Psoas muscle (tissue), 8 donors: ENCODE data around the gene LSM11. TPM values are rescaled to one million over a fixed set of nuclear protein-coding genes. Genes with fewer than 3 reads are reported as not detected.

ENCODE experiments used
- ATAC-seq, 4 donors: fragments of 200-7000 bp; cut with Tn5 transposase; one replicate each; pipeline ENCODE4 v1.9.1; 2020; ENCODE audit warnings: moderate library complexity in 3 of 4, mild to moderate bottlenecking in 2 of 4
- DNase-seq, 2 donors: peaks; one replicate each; pipeline ENCODE4 v3.0.0-alpha.2; 2020
- H3K27ac ChIP-seq: fragments of 200-600 bp; one replicate; pipeline ENCODE4 v1.8.0; 2022
- H3K27me3 ChIP-seq, 3 donors: fragments of 200-600 bp in 1 of 3; one replicate each; pipeline versions ENCODE4 v1.6.1 to v1.8.0; 2013 to 2022; ENCODE audit warnings: low read length in 2 of 3, mild to moderate bottlenecking in 2 of 3, moderate library complexity in 1 of 3; ENCODE audit not compliant: insufficient read depth in 3 of 3
- H3K36me3 ChIP-seq, 2 donors: fragments of 200-600 bp in 1 of 2; one replicate each; pipeline versions ENCODE4 v1.6.1 to v1.8.0; 2013 to 2022; ENCODE audit warnings: low read depth in 1 of 2, mild to moderate bottlenecking in 1 of 2, moderate library complexity in 1 of 2; ENCODE audit not compliant: insufficient read depth in 1 of 2
- H3K4me1 ChIP-seq: fragments of 200-600 bp; one replicate; pipeline ENCODE4 v1.8.0; 2022
- H3K4me3 ChIP-seq: fragments of 200-600 bp; one replicate; pipeline ENCODE4 v1.8.0; 2022; ENCODE audit warnings: mild to moderate bottlenecking
- H3K9me3 ChIP-seq: fragments of 200-600 bp; one replicate; pipeline ENCODE4 v1.8.0; 2022
- CTCF ChIP-seq: fragments of 200-600 bp; IDR thresholded peaks from one replicate; pipeline ENCODE4 v1.8.0; 2022; ENCODE audit warnings: antibody characterized with exemption
- WGBS, 3 donors: extraction: QIAGEN DNeasy Blood & Tissue Kit; methylation state at CpG; one replicate each; pipeline versions ENCODE4 v1.1.6 to v1.1.7; 2013; 5-methylcytosine and 5-hydroxymethylcytosine counted together
- intact Hi-C, 2 donors: fragments of 100-400 bp; cut with DNase I; formaldehyde crosslinking; loops; one replicate each; pipeline versions ENCODE4 v1.11.0 to v1.14.2; 2022
- polyA plus RNA-seq, 3 donors: library from polyadenylated mRNA; stranded (reverse); fragments of 200-250 nt; gene quantifications; one replicate each; pipeline ENCODE4 v1.2.3, GENCODE V29; 2013
- total RNA-seq, 4 donors: library from RNA; stranded (reverse); fragmentation: NEBNext Ultra II Directional in 2 of 4; extraction: Animal tissue kit (Norgen Biotek cat#: 25700) in 2 of 4; gene quantifications; one replicate each; pipeline versions ENCODE4 v1.2.1 to v1.2.4, GENCODE V29; 2021 to 2023
- donor health status: healthy with polysubstance abuse.
- donor health status: DM: no; HTN: no; CAD: no; lungs with moderate emphysema.
- donor health status: Bipolar disorder and iron deficiency.
- donor health status: healthy.
- donor health status: DM: yes; HTN: yes; CAD: no.
- donor health status: DM: no; HTN: no; CAD: no.
- donor health status: DM: no; HTN: no; CAD: no.
- donor health status: DM: yes; HTN: yes; CAD: no.

LSM11 gene
- total and polyA plus RNA-seq, 7 donors, result 1.0 to 2.2 (median 1.8) TPM

DNA sequence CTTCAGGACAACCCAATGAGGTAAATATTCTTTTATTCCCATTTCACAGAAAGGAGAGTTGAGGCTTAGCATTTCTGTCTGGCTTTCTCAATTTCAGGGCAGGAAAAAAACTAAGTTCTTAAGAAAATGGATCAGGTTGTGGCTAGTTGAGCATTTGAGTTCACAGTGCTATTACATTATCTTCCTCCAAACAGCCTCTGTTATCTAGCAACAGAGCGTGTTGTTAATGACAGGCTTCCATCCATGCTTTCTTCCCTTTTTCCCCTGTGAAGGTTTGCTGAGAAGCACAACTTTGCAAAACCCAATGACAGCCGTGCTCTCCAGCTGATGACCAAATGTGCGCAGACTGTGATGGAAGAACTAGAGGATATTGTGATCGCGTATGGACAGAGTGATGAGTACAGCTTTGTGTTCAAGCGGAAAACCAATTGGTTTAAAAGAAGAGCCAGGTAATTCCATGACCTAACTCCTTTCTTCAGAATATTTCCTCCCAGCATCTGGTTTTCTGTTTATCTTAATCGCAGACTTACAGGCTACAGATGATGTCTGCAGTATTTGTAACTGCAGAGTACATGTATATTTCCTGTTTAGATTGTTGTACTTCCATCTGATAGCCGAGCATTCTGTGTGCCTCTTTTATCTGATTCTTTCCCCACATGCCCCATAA lies 10.8 kb upstream of the LSM11 start:
- no peak for TF ChIP-seq CTCF
- Histone ChIP-seq H3K4me3 (no peak overlapping the region), H3K27ac (no peak overlapping the region), H3K27me3 (no peaks in the 10 kb centered on the region), H3K9me3 (no peaks in the 10 kb centered on the region), H3K36me3 (peaks cover 0 to 48% of the 10 kb centered on the region in 2 donors), H3K4me1 (peaks cover 3% of the 10 kb centered on the region)
- no peak for DNase-seq
- WGBS, 3 donors, result 92 to 93% (median 93%) methylated on average over 8 of the region's 8 CpGs
- intact Hi-C loops, result no loop called here
- ATAC-seq, result no peak

DNA sequence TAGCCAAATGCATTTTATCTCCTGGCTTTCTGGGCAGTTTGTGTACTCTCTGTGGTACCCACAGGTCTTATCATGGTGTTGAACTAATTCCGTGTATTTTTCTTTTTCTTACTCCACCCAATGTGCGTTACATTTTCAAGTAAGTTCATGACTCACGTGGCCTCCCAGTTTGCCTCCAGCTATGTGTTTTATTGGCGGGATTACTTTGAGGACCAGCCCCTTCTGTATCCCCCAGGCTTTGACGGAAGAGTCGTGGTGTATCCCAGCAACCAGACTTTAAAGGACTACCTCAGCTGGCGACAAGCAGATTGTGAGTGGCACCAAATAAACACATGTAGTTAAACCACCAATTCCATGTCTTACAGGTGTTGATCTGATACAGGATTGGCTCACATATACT lies 9.1 kb upstream of the LSM11 start:
- WGBS, 3 donors, result 76 to 84% (median 77%) methylated on average over 7 of the region's 7 CpGs
- ATAC-seq, result no peak
- Histone ChIP-seq H3K27ac (no peak overlapping the region), H3K4me3 (no peak overlapping the region), H3K27me3 (no peaks in the 10 kb centered on the region), H3K36me3 (peaks cover 0 to 61% of the 10 kb centered on the region in 2 donors), H3K4me1 (peaks cover 3% of the 10 kb centered on the region), H3K9me3 (no peaks in the 10 kb centered on the region)
- intact Hi-C loops, result no loop called here
- no peak for TF ChIP-seq CTCF
- no peak for DNase-seq

- H3K36me3 ChIP-seq, result peaks cover 0 to 61% of the 10 kb centered on the region in 2 donors
- no peaks in the 10 kb centered on the region for H3K9me3 ChIP-seq
- TF ChIP-seq CTCF, result no peak
- peaks cover 3% of the 10 kb centered on the region for H3K4me1 ChIP-seq
- ATAC-seq, result no peak
- no peak overlapping the region for H3K27ac ChIP-seq
- DNase-seq, result no peak
- H3K4me3 ChIP-seq, result no peak overlapping the region
- intact Hi-C loops, result no loop called here
- no peaks in the 10 kb centered on the region for H3K27me3 ChIP-seq
- 74 to 81% (median 76%) methylated on average over 6 of the region's 6 CpGs for WGBS, 3 donors
Observed at GRCh38 chr5:157735991-157736390, 7.5 kb upstream of the LSM11 start.

- ATAC-seq (no peak), DNase-seq (no peak)
- H3K27me3 ChIP-seq, result no peaks in the 10 kb centered on the region
- no peak overlapping the region for H3K4me3 ChIP-seq
- intact Hi-C loops, result loop anchor here in 1 of 2 donors (10.0 kb wide), 2 partner anchors 305 to 595 kb away; partner anchors contain the start of gene MED7
- no peak for TF ChIP-seq CTCF
- H3K27ac ChIP-seq, result no peak overlapping the region
- H3K9me3 ChIP-seq, result no peaks in the 10 kb centered on the region
- peaks cover 0 to 43% of the 10 kb centered on the region in 2 donors for H3K36me3 ChIP-seq
- 81 to 83% (median 83%) methylated on average over 12 of the region's 12 CpGs for WGBS, 3 donors
- H3K4me1 ChIP-seq, result peaks cover 8% of the 10 kb centered on the region
Observed at GRCh38 chr5:157739388-157740228, 3.9 kb upstream of the LSM11 start.
